MCF 10A (cell line): ENCODE results near the gene WDFY1. TPM values are rescaled to one million over a fixed set of nuclear protein-coding genes. Genes with fewer than 3 reads are reported as not detected.

Experiments used
- BruUV-seq: library from RNA; stranded (reverse); fragments of 400-500 nt; replicated peaks from 2 replicates; lab custom pipeline; 2021; lab: Mats Ljungman, UMichigan
- CTCF ChIA-PET: fragments of 300-600 bp; sonication (Branson Sonifier 250); formaldehyde crosslinking; extraction: SDS; loops from one replicate; lab custom pipeline; 2021; ENCODE audit warnings: antibody characterized with exemption, inconsistent platforms; lab: Yijun Ruan, JAX
- POLR2A ChIA-PET: fragments of 300-600, 350-650 bp; sonication (Branson Sonifier 250); formaldehyde crosslinking; extraction: SDS; loops from one replicate; lab custom pipeline; 2020; ENCODE audit warnings: antibody characterized with exemption, inconsistent platforms; lab: Yijun Ruan, JAX
- DNase-seq: peaks from one replicate; pipeline ENCODE4 v3.0.0-alpha.2; 2018; ENCODE audit not compliant: unreplicated experiment
- H3K27ac Mint-ChIP-seq: one replicate; pipeline ENCODE4 v1.8.0; 2022; ENCODE audit warnings: mild to moderate bottlenecking, low read depth, mixed read lengths; ENCODE audit not compliant: unreplicated experiment
- H3K27me3 Mint-ChIP-seq: one replicate; pipeline ENCODE4 v1.8.0; 2022; ENCODE audit warnings: mixed read lengths; ENCODE audit not compliant: insufficient read depth, unreplicated experiment
- H3K36me3 Mint-ChIP-seq: one replicate; pipeline ENCODE4 v1.8.0; 2022; ENCODE audit warnings: mild to moderate bottlenecking, moderate library complexity, mixed read lengths; ENCODE audit not compliant: insufficient read depth, unreplicated experiment
- H3K4me1 Mint-ChIP-seq: one replicate; pipeline ENCODE4 v1.8.0; 2022; ENCODE audit warnings: mixed read lengths; ENCODE audit not compliant: insufficient read depth, unreplicated experiment
- H3K4me3 Mint-ChIP-seq: one replicate; pipeline ENCODE4 v1.8.0; 2022; ENCODE audit warnings: mild to moderate bottlenecking, moderate library complexity, mixed read lengths; ENCODE audit not compliant: unreplicated experiment
- H3K9me3 Mint-ChIP-seq: one replicate; pipeline ENCODE4 v1.8.0; 2022; ENCODE audit warnings: mixed read lengths; ENCODE audit not compliant: unreplicated experiment
- CTCF ChIP-seq: fragments of 200-600 bp; IDR thresholded peaks from one replicate; pipeline ENCODE4 v1.8.0; 2022; ENCODE audit warnings: antibody characterized with exemption, mild to moderate bottlenecking; ENCODE audit not compliant: unreplicated experiment
- intact Hi-C: fragments of 100-400 bp; cut with micrococcal nuclease; formaldehyde crosslinking; loops from 2 replicates; pipeline ENCODE4 v1.14.1; 2022
- total RNA-seq: library from RNA; stranded (reverse); gene quantifications from 2 replicates; pipeline ENCODE4 v1.2.3, GENCODE V29; 2022

The WDFY1 gene
- total RNA-seq, 1 experiment from 2014 or later, result 36.9 TPM

GRCh38 chr2:223826995-223827394 is 118.1 kb downstream of the WDFY1 start:
- no peak for TF ChIP-seq CTCF
- H3K9me3 Mint-ChIP-seq, result no peaks in the 10 kb centered on the region
- ChIA-PET CTCF (no interaction called here), POLR2A (interaction anchor here (1.0 kb wide), 1 partner anchor 18 kb away, joined by 3 read pairs; no protein-coding TSS in a partner anchor)
- no peak overlapping the region for H3K4me3 Mint-ChIP-seq
- intact Hi-C loops, result no loop called here
- H3K27me3 Mint-ChIP-seq, result no peaks in the 10 kb centered on the region
- no peak overlapping the region for H3K27ac Mint-ChIP-seq
- peaks cover 18% of the 10 kb centered on the region for H3K4me1 Mint-ChIP-seq
- H3K36me3 Mint-ChIP-seq, result peaks cover 9% of the 10 kb centered on the region
- no peak for DNase-seq
- BruUV-seq, result no TSS peak

Other genes with a start within 250 kb of the WDFY1 start
- gene AP1S3, start 107.8 kb downstream of the WDFY1 start, total RNA-seq, result 56.9 and 57.7 TPM in 2 replicates
- gene MRPL44, start 12.1 kb upstream of the WDFY1 start, total RNA-seq, result 27.4 and 31.2 TPM in 2 replicates
- gene SERPINE2, start 94.0 kb upstream of the WDFY1 start, total RNA-seq, result 176 and 231 TPM in 2 replicates